Parathyroid adenoma (tissue), 2 donors: Measurements from ENCODE around the gene FMO5.
"Not testable (repeated sequence)": the region's sequence is repeated elsewhere in the genome, so short reads cannot be mapped to it uniquely, and the experiment has no call there.

Experiments
- H2AFZ ChIP-seq: fragments of 300-600 bp; sonication (generic); one replicate; pipeline ENCODE4 v1.7.0; 2017; ENCODE audit warnings: antibody characterized with exemption, mild to moderate bottlenecking
- H3K27ac ChIP-seq: fragments of 300-600 bp; sonication (generic); one replicate; pipeline ENCODE4 v1.7.0; 2017
- H3K27me3 ChIP-seq: fragments of 300-600 bp; sonication (generic); one replicate; pipeline ENCODE4 v1.7.0; 2017; ENCODE audit warnings: low read length; ENCODE audit not compliant: control insufficient read depth, insufficient read depth
- H3K36me3 ChIP-seq: fragments of 300-600 bp; sonication (generic); one replicate; pipeline ENCODE4 v1.7.0; 2017; ENCODE audit warnings: low read length; ENCODE audit not compliant: control insufficient read depth, insufficient read depth
- H3K4me1 ChIP-seq: fragments of 300-600 bp; sonication (generic); one replicate; pipeline ENCODE4 v1.7.0; 2017; ENCODE audit warnings: control low read depth
- H3K4me2 ChIP-seq: fragments of 300-600 bp; sonication (generic); one replicate; pipeline ENCODE4 v1.7.0; 2017; ENCODE audit warnings: low read length
- H3K4me3 ChIP-seq: fragments of 300-600 bp; sonication (generic); one replicate; pipeline ENCODE4 v1.7.0; 2017; ENCODE audit warnings: low read depth, low read length
- H3K79me2 ChIP-seq: fragments of 300-600 bp; sonication (generic); one replicate; pipeline ENCODE4 v1.7.0; 2017; ENCODE audit warnings: control low read depth
- H3K9ac ChIP-seq: fragments of 300-600 bp; sonication (generic); one replicate; pipeline ENCODE4 v1.7.0; 2017; ENCODE audit warnings: mild to moderate bottlenecking
- H3K9me3 ChIP-seq: fragments of 300-600 bp; sonication (generic); one replicate; pipeline ENCODE4 v1.7.0; 2017; ENCODE audit warnings: low read length; ENCODE audit not compliant: control insufficient read depth
- CTCF ChIP-seq: fragments of 300-600 bp; sonication (generic); IDR thresholded peaks from one replicate; pipeline ENCODE4 v1.7.0; 2017; ENCODE audit warnings: antibody characterized with exemption, mild to moderate bottlenecking
- donor health status: primary hyperparathyroidism.

The FMO5 gene

GRCh38 chr1:147162093-147162492 lies 63.0 kb downstream of the FMO5 start:
- Histone ChIP-seq H3K27me3 (no peaks in the 10 kb centered on the region), H3K27ac (no peak overlapping the region), H3K9ac (no peak overlapping the region), H3K36me3 (no peaks in the 10 kb centered on the region), H2AFZ (no peak overlapping the region), H3K4me1 (no peaks in the 10 kb centered on the region), H3K9me3 (no peaks in the 10 kb centered on the region), H3K79me2 (peaks cover 9% of the 10 kb centered on the region), H3K4me3 (no peak overlapping the region), H3K4me2 (no peak overlapping the region)
- no peak for TF ChIP-seq CTCF

- not testable (repeated sequence) for H3K9me3 ChIP-seq, H3K4me2 ChIP-seq, H3K27ac ChIP-seq, H3K27me3 ChIP-seq, H3K9ac ChIP-seq, H3K4me1 ChIP-seq, H3K4me3 ChIP-seq, H3K79me2 ChIP-seq, H2AFZ ChIP-seq, H3K36me3 ChIP-seq
Observed at GRCh38 chr1:147157116-147157515, 68.0 kb downstream of the FMO5 start.

GRCh38 chr1:147156642-147157041 lies 68.5 kb downstream of the FMO5 start:
- Histone ChIP-seq H3K79me2 (no peaks in the 10 kb centered on the region), H3K27ac (no peak overlapping the region), H3K4me3 (no peak overlapping the region), H3K9ac (no peak overlapping the region), H3K9me3 (no peaks in the 10 kb centered on the region), H3K4me2 (no peak overlapping the region), H3K27me3 (no peaks in the 10 kb centered on the region), H2AFZ (no peak overlapping the region), H3K36me3 (peaks cover 3% of the 10 kb centered on the region), H3K4me1 (no peaks in the 10 kb centered on the region)
- TF ChIP-seq CTCF, result no peak

- peaks cover 3% of the 10 kb centered on the region for H3K36me3 ChIP-seq
- H3K4me2 ChIP-seq, result no peak overlapping the region
- H3K4me3 ChIP-seq, result no peak overlapping the region
- no peak for TF ChIP-seq CTCF
- no peak overlapping the region for H2AFZ ChIP-seq
- no peaks in the 10 kb centered on the region for H3K9me3 ChIP-seq
- no peaks in the 10 kb centered on the region for H3K79me2 ChIP-seq
- H3K27me3 ChIP-seq, result no peaks in the 10 kb centered on the region
- no peaks in the 10 kb centered on the region for H3K4me1 ChIP-seq
- H3K27ac ChIP-seq, result no peak overlapping the region
- H3K9ac ChIP-seq, result no peak overlapping the region
Observed at GRCh38 chr1:147152772-147153171, 72.4 kb downstream of the FMO5 start.

GRCh38 chr1:147151244-147151643 lies 73.9 kb downstream of the FMO5 start:
- Histone ChIP-seq H3K27ac (no peak overlapping the region), H3K9ac (no peak overlapping the region), H3K27me3 (no peaks in the 10 kb centered on the region)

More at GRCh38 chr1:147151244-147151643, 73.9 kb downstream of the FMO5 start:
- H2AFZ ChIP-seq, result no peak overlapping the region
- H3K4me3 ChIP-seq, result no peak overlapping the region
- H3K4me1 ChIP-seq, result no peaks in the 10 kb centered on the region
- peaks cover 3% of the 10 kb centered on the region for H3K36me3 ChIP-seq
- no peak for TF ChIP-seq CTCF
- no peak overlapping the region for H3K4me2 ChIP-seq
- H3K79me2 ChIP-seq, result no peaks in the 10 kb centered on the region
- H3K9me3 ChIP-seq, result no peaks in the 10 kb centered on the region
